ENCODE measurements around the gene RGS14.
A peak's percentile ranks its signal among the peaks of the same experiment; 100 is the strongest.
"Not testable (repeated sequence)": the region's sequence is repeated elsewhere in the genome, so short reads cannot be mapped to it uniquely, and the experiment has no call there.

Gene RGS14

GRCh38 chr5:177350776-177351391, 6.8 kb upstream of the RGS14 start:
- no peak for DNase-seq

GRCh38 chr5:177351392-177352329, 6.1 kb upstream of the RGS14 start, which contains the start of gene LMAN2:
Gene LMAN2, minus strand, starts transcription at chr5:177351668. Its CDS starts 21 bp downstream, at chr5:177351647.
- DNase-seq, result peak; percentile 82

- DNase-seq, result no peak
These were observed 4.6 kb upstream of the RGS14 start for GRCh38 chr5:177353093-177353492.

GRCh38 chr5:177354256-177354655, 3.5 kb upstream of the RGS14 start:
- DNase-seq, result no peak

GRCh38 chr5:177354711-177355110, 3.0 kb upstream of the RGS14 start:
- no peak for DNase-seq

GRCh38 chr5:177355162-177355867, 2.4 kb upstream of the RGS14 start:
- DNase-seq, result no peak

GRCh38 chr5:177355868-177356168, 1.9 kb upstream of the RGS14 start:
- no peak for DNase-seq

GRCh38 chr5:177356746-177357145, 978 bp upstream of the RGS14 start:
- no peak for DNase-seq

GRCh38 chr5:177357146-177357458, 622 bp upstream of the RGS14 start:
- no peak for DNase-seq

- no peak for DNase-seq
These were observed 671 bp downstream of the RGS14 start for GRCh38 chr5:177358370-177358819.

- DNase-seq, result no peak
These were observed 1.7 kb downstream of the RGS14 start for GRCh38 chr5:177359451-177359851.

- DNase-seq, result no peak
These were observed 2.1 kb downstream of the RGS14 start for GRCh38 chr5:177359860-177360259.

- DNase-seq, result not testable (repeated sequence)
These were observed 3.0 kb downstream of the RGS14 start for GRCh38 chr5:177360740-177361139.

GRCh38 chr5:177361418-177362291, 3.9 kb downstream of the RGS14 start:
- DNase-seq, result no peak

- DNase-seq, result no peak
These were observed 4.5 kb downstream of the RGS14 start for GRCh38 chr5:177362292-177362609.

GRCh38 chr5:177362610-177363507, 5.1 kb downstream of the RGS14 start:
- peak; percentile 71 for DNase-seq

GRCh38 chr5:177363565-177363964, 5.8 kb downstream of the RGS14 start:
- no peak for DNase-seq

GRCh38 chr5:177364159-177364962, 6.6 kb downstream of the RGS14 start:
- DNase-seq, result no peak

- DNase-seq, result no peak
These were observed 8.3 kb downstream of the RGS14 start for GRCh38 chr5:177365845-177366527.

Measured in stimulated activated CD4-positive, alpha-beta T cell treated with anti-CD3 and anti-CD28 coated beads, Interleukin-12 subunit alpha, Interleukin-12 subunit beta, amount 100 ng/mL, for 4 hours (primary cell).